GM19455 (cell line): Measurements from ENCODE around the gene BEST1.
"Not testable (repeated sequence)": the region's sequence is repeated elsewhere in the genome, so short reads cannot be mapped to it uniquely, and the experiment has no call there.

Source experiments
- ATAC-seq: cut with Tn5 transposase; IDR thresholded peaks from one replicate; pipeline ENCODE4 v1.9.1; 2021; ENCODE audit not compliant: unreplicated experiment

Gene BEST1

DNA sequence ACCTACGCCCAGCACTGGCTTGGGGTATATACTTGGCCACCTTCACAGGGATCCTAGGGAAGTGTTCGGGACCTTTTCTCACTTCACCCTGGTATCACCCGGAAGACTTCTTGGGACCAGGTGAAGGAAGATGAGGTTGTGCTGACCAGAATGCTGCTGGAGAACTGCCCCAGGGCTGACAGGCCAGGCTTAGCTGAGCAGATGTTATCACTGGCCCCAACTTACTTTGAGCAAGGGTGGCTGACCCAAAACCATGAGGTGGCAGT lies 12.8 kb downstream of the BEST1 start:
- no peak for ATAC-seq

DNA sequence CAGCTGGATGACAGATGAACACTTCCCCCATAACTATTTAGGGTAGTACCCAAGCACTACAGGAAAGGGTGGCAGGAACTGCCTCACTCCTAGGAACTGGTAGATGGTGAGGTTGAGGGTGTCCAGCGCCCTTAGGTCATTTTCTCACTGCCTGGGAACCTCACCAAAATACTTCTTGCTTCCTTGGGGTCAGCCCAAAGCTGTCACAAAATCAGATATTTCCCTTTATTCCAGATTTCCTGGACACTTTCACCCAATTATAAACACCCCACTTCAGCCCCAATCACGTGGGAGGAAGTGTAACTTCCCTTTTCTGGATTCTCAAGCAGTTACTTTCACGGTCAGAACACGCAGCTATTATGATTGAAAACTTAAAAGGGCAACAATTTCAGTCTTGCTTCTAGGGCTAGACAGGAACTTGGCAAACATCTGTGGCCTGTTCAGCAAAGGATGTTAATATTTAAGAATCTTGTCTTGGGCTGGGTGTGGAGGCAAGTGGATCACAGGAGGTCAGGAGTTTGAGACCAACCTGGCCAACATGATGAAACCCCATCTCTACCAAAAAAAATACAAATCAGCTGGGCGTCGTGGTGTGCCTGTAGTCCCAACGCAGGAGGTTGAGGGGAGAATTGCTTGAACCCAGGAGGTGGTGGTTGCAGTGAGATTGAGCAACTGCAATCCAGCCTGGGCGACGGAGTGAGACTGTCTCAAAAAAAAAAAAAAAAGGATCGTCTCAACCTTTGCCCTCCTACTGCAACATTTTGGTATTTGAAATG lies 13.3 kb downstream of the BEST1 start:
- ATAC-seq = no peak

DNA sequence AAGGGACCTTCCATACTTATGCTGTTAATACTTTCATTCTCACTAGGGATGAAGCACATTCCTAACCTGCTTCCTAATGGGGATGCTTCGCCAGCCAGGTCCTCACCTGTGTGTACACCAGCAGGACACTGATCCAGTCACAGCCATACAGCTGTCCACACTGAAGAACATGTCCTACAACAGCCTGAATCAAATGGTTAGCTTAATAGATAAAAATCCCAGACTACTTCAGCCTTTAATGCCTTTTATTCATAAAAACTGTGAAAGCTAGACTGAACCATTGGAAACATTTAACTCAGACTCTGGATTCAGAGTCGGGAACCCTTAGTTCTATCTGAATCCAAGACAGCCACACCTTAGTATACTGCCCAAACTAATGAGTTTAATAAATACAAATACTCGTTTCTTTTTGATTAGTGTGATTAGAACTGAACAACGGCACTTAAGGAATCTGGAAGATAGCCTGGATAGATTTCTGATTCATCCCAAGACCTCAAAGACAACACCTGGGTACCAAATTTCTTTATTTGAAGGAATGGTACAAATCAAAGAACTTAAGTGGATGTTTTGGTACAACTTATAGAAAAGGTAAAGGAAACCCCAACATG lies 14.0 kb downstream of the BEST1 start:
- no peak for ATAC-seq

DNA sequence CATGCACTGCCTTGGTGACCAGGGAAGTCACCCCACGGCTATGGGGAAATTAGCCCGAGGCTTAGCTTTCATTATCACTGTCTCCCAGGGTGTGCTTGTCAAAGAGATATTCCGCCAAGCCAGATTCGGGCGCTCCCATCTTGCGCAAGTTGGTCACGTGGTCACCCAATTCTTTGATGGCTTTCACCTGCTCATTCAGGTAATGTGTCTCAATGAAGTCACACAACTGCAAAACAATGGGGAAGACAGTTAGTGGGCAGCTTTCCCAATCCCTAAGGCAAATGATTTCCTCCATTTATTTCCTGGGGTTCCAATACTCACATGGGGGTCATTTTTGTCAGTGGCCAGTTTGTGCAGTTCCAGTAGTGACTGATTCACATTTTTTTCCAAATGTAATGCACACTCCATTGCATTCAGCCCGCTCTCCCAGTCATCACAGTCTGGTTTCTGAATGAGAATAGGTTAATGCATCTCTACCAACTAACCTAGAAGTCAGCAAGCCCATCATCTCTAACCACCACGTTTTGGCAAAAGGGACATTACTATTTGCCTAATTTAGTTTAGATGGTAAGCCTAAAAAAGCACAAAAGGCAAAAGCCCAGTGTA lies 14.6 kb downstream of the BEST1 start:
- not testable (repeated sequence) for ATAC-seq

DNA sequence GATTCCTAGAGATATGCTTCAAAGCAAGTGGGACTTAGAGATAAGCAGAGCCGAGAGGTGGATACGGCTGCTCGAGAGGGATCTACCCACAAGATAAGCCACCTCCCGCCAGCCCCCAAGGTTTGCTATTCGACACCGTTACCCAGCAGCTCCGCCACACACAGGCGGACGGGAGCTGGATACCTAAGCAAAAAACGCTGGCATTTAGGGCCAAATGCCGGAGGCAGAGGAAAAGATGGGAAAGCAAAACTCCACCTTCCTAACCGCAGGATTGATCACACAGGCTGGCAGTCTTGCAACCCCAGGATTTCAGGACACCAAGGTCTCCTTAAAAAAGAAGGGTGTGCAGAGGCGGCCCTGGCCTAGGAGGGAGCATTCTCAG lies 16.6 kb downstream of the BEST1 start:
- no peak for ATAC-seq

DNA sequence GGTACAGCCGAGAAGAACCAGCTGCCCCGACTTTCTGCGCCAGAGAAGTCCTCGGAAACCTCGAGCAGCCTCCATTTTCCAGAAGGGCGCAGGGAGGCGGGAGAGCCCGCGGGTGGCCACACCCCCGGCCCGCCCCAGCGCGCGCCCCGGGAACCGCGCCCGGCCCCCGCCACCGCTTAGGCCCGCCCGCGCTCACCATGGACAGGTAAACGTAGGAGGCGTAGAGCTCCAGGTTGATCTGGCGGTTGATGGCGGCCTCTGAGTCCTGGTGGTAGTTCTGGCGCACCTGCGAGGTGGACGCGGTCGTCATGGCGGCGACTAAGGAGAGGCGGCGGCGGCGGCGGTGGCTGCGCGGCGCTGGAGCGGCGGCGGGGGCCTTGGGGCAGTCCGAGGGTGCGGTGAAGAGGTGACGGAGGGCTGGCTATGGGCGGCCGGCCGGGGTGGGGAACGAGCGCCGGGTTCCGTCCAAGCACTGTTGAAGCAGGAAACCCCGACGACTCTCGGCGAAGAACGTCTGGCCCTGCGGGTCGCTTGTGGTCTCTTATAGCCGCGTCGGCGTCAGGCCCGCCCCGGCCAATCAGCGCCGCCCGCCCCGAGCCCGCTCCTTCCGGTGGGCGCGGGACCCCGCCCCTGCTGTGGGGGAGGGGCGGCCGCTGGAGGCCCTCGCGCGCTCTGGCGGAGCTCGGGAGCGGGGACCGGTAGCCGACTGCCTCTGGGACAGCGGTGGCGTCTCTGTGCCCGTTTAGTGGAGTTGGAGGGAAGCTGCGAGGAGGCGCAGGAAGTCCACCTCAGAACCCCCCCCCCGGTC lies 17.2 kb downstream of the BEST1 start, which contains the start of gene FTH1:
FTH1 (minus strand) TSS at position 519 of the 808 bp plus-strand sequence; CDS start at position 310, 209 bp downstream.
- ATAC-seq = peak; percentile 56

DNA sequence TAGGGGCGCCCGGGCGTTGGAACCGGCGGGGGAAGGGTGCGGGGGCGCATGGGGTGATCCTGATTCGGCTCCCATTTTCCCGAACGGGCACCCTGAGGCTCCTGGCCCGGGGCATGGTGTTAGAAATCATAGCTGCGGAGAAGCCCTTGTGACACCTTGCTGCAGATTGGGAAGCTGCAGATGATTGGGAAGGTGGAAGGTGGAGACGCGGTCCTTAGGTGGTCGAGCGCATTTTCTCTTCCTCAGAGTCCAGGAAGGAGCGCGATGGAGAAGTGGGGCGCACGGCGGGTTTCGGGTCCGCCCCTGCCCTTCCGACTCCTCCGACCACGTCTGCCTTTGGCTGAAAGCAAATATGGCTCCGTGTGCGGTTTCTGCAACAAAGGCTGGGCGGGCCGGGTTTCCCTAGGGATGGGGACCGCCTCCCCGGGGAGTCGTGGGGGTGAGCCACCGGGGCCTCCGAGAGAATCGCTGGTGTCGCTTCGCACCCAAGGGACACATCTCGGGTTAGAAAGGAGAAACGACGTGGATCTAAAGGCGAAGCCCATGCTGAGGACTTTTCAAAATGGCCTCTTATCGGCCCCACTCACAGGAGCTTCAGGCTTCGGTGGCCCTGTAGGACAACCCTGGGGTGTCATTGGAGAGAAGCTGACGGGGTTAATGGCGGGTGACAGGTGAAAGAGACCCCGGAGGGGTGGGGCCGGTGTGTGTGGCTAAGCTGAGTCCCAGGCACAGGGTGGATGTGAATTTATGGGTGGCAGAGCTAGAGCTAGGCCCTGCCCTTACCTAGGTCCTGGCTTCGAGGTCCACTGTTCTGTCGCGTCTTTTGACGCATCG lies 18.0 kb downstream of the BEST1 start:
- ATAC-seq = peak; percentile 27

DNA sequence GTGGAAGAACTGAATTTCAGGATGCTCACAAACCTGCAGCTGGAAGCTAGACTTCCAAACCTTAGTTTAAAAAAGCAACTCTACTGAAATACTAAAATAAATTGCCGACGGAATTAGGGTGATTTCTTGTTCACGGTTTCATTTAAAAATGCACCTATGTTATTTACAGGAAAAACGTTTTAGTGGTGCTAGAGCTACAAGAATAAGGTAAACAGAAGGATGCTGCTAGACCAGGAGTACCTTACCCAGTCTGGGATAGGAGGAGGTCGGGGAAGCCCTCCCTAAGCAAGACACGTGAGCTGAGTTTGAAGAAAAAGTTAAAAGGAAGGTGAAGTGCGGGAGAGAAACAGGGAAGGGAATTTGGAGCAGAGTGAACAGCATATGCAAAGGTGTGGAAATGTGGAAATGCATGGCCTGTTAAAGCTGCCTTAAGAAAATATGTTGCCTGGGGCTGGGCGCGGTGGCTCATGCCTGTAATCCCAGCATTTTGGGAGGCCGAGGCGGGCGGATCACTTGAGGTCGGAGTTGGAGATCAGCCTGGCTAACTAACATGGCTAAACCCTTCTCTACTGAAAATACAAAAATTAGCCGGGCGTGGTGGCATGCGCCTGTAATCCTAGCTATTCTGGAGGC lies 18.7 kb downstream of the BEST1 start:
- ATAC-seq = no peak

DNA sequence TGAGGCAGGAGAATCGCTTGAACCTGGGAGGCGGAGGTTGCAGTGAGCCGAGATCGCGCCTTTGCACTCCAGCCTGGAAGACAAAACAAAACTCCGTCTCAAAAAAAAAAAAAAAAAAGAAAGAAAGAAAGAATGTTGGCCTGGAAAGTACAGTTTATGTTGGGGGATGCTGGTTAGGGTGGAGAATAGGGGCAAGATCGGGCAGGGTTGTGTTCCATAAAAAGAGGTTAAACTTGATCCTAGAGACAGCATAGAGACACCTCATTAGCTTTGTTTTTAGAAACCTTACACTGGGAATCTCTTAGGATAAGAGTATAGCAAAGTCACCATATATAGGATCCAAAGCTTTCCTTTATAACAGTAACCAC lies 19.2 kb downstream of the BEST1 start:
- no peak for ATAC-seq

DNA sequence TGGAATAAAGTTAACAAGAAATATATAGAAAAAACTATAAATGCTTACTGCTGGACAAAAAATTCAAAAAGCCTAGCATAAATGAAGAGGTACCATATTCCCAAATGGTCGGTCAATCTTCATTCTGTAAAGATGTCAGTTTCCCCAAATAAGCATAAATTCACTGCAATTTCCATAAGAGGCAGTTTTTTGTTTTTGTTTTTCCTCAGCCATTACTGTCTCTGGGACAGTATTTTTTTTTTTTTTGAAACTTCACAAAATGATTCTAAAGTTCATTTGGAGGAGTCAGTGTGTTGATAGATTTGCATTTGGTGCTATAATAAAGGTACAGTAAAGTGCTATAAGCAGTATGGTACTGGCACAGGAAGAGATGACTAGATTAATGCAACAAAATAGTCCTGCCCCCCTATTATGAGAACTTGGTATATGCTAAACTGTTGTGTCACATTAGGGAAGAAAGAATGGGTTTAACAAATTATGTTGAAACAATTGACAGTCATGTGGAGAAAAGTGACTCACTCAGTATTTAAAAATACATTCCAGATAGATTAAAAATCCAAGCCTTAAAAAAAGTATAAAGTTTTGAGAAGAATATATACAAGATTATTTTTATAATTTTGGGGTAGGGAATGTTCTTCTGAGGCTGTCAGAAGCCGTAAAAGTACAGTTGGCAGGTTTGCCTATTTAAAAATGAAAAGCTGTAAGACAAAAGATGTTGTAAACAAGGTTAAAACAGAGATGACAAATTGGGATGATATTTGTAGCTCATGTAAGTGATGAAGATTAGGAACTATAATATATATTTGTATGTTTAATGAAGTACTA lies 19.9 kb downstream of the BEST1 start:
- no peak for ATAC-seq

DNA sequence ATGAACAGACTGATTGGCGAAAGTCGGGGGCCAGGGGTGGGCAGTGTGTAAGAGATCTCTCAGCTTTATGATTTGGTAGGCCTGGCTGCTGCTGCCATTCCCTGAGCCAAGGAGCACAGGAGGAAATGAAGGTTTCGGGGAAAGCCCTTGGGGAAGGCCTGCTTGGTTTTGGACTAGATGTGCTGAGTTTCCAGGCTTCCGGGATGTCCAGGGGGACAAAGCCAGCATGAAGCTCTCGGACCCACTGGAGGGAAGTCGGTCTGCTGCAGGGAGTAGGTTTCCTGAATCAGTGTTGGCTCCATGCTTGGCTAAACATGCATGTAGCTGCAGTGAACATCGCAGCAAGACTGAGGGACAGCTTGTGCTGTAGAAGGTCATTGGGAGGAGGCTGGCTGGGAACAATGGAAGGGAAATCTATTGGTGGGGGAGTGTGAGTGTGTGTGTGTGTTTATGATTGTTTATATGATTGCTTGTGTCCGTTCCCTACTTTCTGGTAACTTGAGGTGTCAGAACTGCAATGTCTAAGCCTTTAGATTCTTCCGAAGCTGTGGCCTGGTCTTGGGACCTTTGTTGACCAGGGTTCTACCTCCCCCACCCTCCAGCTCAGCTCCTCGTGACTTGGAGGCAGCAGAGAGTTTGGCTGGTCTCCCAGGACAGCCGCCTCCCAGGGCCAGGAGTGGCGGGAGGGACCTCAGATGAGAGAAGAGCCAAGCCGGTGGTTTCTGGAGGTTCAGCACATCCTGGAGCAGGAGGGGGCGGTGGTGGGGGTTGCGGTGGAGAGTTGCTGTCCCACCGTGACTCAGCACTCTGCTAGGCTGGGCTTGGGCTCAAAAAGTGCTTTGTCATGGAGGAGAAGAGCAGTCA lies 21.3 kb downstream of the BEST1 start:
- no peak for ATAC-seq

DNA sequence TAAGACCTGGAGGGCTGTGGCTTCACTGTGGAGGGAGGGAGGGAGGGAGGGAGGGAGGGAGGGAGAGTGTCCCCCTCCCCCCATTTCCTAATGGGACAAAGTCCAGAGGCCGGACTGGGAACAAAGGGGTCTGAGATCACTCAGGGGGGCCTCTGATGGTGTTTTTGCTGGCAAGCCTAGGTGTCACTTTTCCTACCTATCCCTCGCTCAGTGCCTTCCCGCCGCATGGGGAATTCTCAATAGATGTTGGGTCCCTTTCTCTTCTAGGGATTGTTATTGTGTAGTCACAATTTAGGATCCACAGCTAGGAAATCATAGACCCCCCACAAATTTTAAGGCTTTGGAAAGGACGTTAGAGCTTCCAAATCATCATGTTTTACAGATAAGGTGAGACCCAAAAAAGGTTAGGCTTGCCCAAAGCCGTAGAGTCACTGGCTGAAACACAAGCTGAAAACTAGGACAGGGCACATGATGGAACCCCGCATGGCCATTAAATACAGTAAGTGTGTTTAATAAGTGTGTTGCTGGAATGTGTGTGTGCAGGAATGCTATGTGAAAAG lies 22.0 kb downstream of the BEST1 start:
- ATAC-seq = no peak

DNA sequence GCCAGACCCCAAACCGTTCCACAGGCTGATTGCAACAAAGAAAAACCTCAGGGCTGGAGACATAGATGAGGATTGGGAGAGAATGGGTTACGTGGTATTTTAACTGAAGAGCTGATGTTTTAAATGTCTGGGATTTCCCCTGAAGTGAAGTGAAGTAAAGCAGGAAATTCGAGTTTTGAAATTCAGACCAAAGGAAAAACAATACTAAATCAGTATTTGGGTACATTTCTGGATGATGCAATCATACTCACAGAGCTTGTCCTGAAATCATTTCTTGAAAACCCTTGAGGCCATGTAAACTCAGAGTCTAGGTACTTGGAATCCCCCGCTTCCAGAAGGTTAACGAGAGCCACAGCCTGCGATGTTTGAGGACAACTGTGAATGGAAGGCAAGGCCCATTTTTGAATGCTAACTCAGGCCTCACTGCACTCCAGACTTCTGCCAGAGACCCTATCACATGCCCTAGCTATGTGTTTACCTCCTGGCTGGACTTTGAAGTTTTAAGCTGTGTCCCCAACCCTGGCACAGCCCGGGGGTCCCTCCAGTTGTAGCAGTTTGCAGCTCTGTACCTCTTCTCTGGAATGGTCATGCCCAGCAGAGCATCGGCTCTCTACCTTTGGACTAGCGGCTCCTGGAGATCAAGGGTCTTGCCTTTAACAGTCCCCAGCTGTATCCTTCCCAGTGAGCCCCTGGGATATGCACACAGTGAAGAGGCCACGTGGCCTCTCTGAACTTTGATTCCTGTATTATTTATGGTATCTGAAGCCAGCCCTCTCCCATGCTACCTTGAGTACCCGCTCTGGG lies 22.7 kb downstream of the BEST1 start:
- ATAC-seq = no peak

DNA sequence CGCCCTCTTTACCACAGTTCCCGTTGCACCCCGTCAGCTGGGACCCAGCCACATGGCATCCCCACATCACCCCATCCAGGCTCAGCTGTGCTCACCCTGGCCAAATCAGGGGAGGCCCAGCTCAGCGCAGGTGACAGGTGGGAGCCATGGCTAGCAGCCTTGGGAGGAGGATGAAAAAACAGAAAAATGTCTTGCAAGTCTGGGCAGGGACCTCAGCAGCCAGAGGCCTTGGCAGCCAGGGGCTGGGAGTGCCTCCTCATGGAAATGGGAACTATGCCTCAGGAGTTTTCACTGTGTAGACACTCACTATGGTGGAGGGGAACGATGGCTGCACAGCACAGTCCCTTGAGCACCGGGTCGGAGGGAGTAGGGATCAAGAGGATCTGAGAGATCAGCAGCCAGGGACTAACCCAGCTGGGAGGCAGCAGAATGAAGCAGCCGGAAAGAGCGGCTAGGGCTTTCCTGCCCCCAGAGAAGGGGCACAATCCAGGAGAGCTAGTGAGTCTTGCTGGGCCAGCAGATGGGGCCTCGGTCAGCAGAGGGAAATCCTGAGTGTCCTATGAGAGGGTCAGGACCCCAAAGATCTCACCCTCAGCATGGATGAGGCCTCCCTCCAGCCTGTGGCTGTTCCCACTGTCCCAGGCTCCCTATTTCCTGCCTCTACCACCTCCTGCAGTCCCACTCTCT lies 23.5 kb downstream of the BEST1 start:
- no peak for ATAC-seq

DNA sequence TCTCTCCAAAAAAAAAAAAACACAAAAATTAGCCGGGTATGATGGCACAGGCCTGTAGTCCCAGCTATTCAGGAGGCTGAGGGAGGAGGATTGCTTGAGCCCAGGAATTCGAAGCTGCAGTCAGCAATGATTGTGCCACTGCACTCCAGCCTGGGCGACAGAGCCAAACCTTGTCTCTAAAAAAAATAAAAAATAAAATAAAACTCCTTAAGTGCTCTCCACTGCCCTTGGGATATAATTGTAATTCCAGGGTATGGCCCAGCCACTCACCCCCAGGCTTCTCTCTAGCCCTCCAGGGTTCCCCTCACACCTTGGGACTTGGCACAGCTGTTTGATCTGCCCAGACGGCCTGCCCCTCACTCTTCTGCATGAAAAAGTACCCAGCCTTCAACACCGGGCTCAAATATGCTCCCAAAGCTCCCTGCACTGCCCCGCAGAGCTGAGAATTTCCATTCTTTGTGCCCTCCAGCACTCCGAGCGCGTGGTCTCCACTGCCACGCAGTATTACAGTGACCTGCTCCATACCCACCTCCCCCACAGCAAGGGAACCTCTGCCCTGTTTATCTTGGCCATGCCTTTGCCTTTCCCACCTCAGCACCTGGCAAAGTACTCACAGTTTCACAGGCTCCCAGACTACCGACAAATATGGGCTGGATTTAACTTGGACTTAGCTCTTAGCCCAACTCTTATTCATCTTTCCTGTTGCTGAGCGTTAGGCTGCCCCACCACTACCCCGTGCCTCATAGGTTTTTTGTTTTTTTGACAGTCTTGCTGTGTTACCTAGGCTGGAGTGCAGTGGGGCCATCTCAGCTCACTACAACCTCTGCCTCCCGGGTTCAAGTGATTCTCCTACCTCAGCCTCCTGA lies 24.8 kb downstream of the BEST1 start:
- no peak for ATAC-seq
